HG03108 (cell line): ENCODE results near the gene IFT122.

Experiments used
- ATAC-seq: cut with Tn5 transposase; IDR thresholded peaks from one replicate; pipeline ENCODE4 v1.9.1; 2021; ENCODE audit warnings: moderate library complexity; ENCODE audit not compliant: unreplicated experiment

Gene IFT122

DNA sequence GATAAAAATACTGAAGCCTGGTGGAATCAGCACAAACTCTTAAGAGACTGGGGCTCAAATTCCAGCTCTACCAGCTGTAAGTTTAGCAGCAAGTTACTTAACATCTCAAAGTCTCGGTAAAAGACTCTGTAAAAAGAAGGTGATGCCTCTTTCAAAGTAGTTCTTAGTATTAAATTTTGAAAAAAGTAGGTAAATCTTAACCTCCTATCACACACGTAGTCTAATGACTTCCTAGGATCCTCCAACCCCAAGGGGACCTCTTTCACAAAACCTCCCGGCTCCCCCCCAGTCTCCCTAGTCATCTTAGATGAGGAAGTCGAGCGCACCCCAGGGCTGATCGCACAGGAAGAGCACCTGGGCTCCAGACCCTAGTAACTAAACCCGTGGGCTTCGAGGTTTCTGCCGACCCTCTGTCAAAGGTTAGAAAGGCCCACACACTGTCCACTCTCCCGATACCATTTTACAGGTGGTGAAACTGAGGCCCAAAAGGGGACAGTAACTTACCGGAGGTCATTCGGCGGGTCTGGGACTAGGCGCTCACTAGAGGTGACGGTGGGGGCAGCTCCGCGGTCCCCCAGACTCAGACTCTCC, 703 bp upstream of the IFT122 start:
- no peak for ATAC-seq

- no peak for ATAC-seq
These were observed 680 bp downstream of the IFT122 start for GRCh38 chr3:129440618-129441190.

- ATAC-seq, result no peak
These were observed 1.2 kb downstream of the IFT122 start for GRCh38 chr3:129441215-129441614.

DNA sequence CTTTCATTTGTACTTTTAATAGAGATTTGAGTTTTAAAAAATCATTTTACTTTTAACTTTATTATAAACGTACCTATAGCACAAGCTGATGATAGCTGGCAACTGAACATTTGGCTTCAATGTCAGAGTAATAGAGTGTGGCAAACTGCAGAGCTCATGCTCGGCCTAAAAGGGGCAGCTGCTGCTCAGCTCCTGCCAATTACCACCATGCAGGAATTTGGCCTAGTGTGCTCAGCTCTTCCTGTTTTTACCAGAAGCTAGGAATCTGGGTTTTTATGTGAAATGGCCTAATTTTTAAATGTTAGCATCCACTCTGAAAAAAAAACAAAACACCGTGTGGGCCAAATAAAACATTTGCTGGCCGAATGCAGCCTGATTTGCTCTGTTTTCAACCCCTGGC, 1.8 kb downstream of the IFT122 start:
- no peak for ATAC-seq

DNA sequence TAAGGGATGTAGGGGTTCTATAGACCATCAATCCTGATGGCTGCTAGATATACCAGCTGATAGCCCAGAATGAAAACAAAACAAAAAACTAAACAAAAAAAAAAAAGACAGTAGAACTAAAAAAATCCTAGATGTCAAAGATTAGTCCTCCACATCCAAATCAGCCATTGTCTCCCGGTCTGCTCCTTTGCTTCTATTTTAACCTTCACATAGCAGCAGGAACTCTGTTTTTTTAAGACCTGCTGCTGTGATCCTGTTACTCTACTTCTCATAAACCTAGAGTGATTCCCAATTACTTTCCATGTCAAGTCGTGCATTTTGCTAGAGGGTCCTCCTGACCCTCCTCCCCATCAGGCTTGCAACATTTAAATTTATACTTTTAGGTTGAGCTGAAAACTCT, 2.5 kb downstream of the IFT122 start:
- ATAC-seq, result no peak

- ATAC-seq, result no peak
These were observed 2.9 kb downstream of the IFT122 start for GRCh38 chr3:129442947-129443346.

DNA sequence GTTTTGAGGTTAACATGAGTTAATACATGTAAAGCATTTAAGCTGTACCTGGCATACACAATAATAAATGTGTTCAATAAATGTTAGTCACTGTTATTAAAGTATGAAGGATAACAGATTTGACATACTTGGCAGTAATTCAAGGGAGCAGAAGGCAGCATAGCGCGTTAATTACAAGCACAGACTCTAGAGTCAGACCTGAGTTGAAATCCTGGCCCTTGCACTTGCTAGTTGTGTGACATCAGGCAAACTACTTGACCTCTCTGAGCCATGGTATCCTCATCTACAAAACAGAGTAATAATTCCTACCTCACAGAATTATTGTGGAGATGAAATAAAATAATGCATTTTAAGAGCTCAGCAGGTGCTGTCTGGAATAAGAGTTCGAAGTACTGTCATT, 5.4 kb downstream of the IFT122 start:
- no peak for ATAC-seq

- ATAC-seq, result no peak
These were observed 6.9 kb downstream of the IFT122 start for GRCh38 chr3:129446926-129447325.

DNA sequence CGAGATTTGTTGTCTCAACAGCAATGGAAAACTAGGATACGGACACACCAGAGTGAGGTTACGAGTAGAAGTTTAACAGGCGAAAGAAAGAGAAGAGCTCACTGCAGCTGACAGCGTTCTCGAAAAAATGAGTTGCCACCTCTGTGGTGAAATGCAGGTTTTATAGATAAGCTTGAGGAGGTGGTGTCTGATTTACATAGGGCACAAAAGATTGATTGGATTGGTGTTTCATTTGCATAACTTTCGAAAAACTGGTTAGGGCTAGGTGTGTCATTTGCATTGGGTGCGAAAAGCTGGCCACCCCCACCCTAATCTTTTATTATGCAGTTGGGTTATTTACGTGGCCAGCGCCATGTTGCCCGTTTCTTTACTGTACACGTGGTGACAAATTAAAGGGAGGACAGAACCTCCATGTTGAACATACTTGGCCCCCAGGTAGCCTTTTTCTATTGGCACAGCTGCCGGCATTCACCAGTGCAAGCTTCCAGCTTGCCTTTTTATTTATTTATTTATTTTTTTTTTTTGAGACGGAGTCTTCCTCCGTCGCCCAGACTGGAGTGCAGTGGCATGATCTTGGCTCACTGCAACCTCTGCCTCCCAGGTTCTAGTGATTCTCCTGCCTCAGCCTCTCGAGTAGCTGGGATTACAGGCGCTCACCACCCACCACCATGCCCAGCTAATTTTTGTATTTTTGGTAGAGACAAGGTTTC, 8.3 kb downstream of the IFT122 start:
- ATAC-seq, result no peak

- no peak for ATAC-seq
These were observed 9.5 kb downstream of the IFT122 start for GRCh38 chr3:129449279-129450115.

DNA sequence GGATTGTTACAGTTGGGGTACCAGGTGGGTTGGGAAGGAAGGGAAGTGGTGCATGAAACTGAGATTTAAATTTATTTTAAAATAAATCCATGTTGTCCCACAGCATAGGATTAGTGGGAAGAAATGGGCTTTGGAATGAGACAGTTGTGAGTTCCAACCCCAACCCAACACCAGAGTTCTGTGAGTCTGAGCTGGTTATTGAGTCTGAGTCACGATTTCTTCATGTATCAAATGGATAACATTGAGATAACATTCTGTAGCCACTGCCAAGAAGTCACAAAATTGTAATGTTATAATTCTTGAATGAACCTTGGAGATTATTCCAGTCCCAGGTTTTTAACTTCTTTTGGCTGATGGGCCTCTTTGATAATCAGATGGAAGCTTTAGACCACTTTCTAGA, 13.7 kb downstream of the IFT122 start:
- ATAC-seq, result no peak

DNA sequence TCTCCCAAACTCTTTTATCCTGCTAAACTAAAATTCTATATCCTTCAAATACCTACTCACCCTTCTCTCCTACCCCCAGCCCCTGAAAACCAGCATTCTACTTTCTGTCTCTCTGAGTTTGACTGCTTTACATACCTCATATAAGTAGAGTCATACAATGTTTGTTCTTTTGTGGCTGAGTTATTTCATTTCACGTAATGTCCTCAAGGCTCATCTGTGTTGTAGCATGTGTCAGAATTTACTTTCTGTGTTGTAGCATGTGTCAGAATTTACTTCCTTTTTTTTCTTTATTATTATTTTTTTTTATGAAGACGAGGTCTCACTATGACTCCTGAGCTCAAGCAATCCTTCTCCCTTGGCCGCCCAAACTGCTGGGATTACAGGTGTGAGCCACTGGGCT, 20.1 kb downstream of the IFT122 start:
- no peak for ATAC-seq

GRCh38 chr3:129460572-129460971, 20.5 kb downstream of the IFT122 start:
- ATAC-seq, result no peak

- no peak for ATAC-seq
These were observed 21.0 kb downstream of the IFT122 start for GRCh38 chr3:129461022-129461421.

DNA sequence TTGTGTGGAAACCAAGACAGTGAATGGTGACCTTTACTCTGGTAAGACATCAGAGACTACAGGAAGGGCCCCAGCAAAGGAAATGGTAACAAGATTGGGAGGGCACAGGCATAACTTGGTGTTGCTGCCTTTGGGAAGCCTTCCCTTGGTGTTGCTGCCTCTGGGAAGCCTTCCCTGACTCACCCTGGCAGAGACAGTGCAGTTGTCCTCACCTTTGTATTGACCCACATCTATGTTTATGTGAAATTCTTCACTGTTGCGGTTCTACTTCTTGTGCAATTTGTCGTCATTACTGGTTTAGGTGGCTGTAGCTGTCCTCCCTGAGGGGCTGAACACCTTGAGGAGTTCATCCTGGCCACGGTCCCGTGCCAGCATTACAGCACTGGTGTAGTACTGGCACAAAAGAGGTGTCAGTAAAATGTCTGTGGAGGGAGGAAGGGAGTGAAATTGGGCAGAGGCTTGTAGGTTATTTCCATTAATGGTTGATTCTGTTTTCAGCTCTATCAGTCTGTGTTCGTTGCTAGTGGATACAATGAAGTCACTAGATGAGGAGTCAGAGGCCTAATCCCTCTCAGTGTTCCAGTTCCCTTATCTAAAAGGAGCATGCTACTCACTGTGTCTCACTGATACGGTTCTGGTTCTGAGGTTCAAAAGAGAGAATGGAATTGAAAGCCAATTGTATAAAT, 21.6 kb downstream of the IFT122 start:
- no peak for ATAC-seq

- ATAC-seq, result no peak
These were observed 22.4 kb downstream of the IFT122 start for GRCh38 chr3:129462361-129462968.

DNA sequence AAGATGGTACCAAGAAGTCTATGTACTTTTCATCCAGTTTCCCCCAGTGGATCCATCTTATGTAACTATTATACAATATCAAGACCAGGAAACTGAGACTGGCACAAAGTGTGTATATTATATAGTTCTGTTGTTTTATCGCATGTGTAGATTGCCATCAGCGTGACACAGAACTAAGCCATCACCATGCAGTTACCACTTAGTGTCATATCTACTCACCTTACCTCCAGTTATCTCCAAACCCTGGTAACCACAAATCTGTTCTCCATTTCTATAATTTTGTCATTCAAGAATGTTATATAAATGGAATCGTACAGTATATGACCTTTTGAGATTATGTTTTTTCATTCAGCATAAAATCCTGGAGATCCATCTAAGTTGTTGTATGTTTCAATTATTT, 23.1 kb downstream of the IFT122 start:
- no peak for ATAC-seq

GRCh38 chr3:129463716-129464115, 23.7 kb downstream of the IFT122 start:
- no peak for ATAC-seq

- no peak for ATAC-seq
These were observed 27.9 kb downstream of the IFT122 start for GRCh38 chr3:129467932-129468331.

- no peak for ATAC-seq
These were observed 29.0 kb downstream of the IFT122 start for GRCh38 chr3:129469026-129469425.

- ATAC-seq, result no peak
These were observed 30.8 kb downstream of the IFT122 start for GRCh38 chr3:129470861-129471260.
